ENCODE results near the gene SLC12A2. TPM values are rescaled to one million over a fixed set of nuclear protein-coding genes. Genes with fewer than 3 reads are reported as not detected.

The SLC12A2 gene
- total and polyA plus RNA-seq, 3 experiments from 2014 or later: 7.1 to 18.7 (median 16.7) TPM

- DNase-seq: no peak
- Mint-ChIP-seq H3K4me3 (no peak overlapping the region), H3K9me3 (no peaks in the 10 kb centered on the region), H3K4me1 (peaks cover 2 to 4% (median 3%) of the 10 kb centered on the region in 3 donors), H3K27ac (no peak overlapping the region), H3K27me3 (peaks cover 3 to 4% of the 10 kb centered on the region in 2 donors), H3K36me3 (no peaks in the 10 kb centered on the region)
- no peak overlapping the region for H3K4me3 ChIP-seq (ENCODE audit: low read length)
- ChIA-PET CTCF (no interaction called here), POLR2A (no interaction called here)
- no peaks in the 10 kb centered on the region for H3K4me1 ChIP-seq (ENCODE audit: insufficient read depth, low read length)
- no peaks in the 10 kb centered on the region for H3K9me3 ChIP-seq (ENCODE audit: low read length)
- H3K36me3 ChIP-seq (ENCODE audit: insufficient read depth, low read length): no peaks in the 10 kb centered on the region
- no peaks in the 10 kb centered on the region for H3K27me3 ChIP-seq (ENCODE audit: insufficient read depth, low read length, poor library complexity, severe bottlenecking)
- H3K27ac ChIP-seq (ENCODE audit: low read depth, low read length): no peak overlapping the region
These were observed 133.4 kb downstream of the SLC12A2 start for GRCh38 chr5:128216860-128217531.

- Histone ChIP-seq H3K27me3 (ENCODE audit: insufficient read depth, low read length, poor library complexity, severe bottlenecking) (no peaks in the 10 kb centered on the region), H3K9me3 (ENCODE audit: low read length) (no peaks in the 10 kb centered on the region), H3K4me1 (ENCODE audit: insufficient read depth, low read length) (no peaks in the 10 kb centered on the region), H3K36me3 (ENCODE audit: insufficient read depth, low read length) (no peaks in the 10 kb centered on the region), H3K27ac (ENCODE audit: low read depth, low read length) (no peak overlapping the region), H3K4me3 (ENCODE audit: low read length) (no peak overlapping the region)
- peaks cover 2 to 4% of the 10 kb centered on the region in 2 donors for H3K27me3 Mint-ChIP-seq
- H3K27ac Mint-ChIP-seq: no peak overlapping the region
- no peak overlapping the region for H3K4me3 Mint-ChIP-seq
- no peak for DNase-seq
- ChIA-PET CTCF (no interaction called here), POLR2A (interaction anchor here (0.6 kb wide), 1 partner anchor 519 kb away, joined by 4 read pairs; no protein-coding TSS in a partner anchor)
- no peaks in the 10 kb centered on the region for H3K36me3 Mint-ChIP-seq
- no peaks in the 10 kb centered on the region for H3K9me3 Mint-ChIP-seq
- no peaks in the 10 kb centered on the region for H3K4me1 Mint-ChIP-seq
These were observed 137.3 kb downstream of the SLC12A2 start for GRCh38 chr5:128220841-128221240.

GRCh38 chr5:128224336-128224735 lies 140.8 kb downstream of the SLC12A2 start:
- H3K27ac Mint-ChIP-seq: no peak overlapping the region
- no peaks in the 10 kb centered on the region for H3K9me3 ChIP-seq (ENCODE audit: low read length)
- no peak overlapping the region for H3K27ac ChIP-seq (ENCODE audit: low read depth, low read length)
- peaks cover 0 to 1% of the 10 kb centered on the region in 2 donors for H3K27me3 Mint-ChIP-seq
- H3K4me3 Mint-ChIP-seq: no peak overlapping the region
- no peaks in the 10 kb centered on the region for H3K36me3 ChIP-seq (ENCODE audit: insufficient read depth, low read length)
- H3K36me3 Mint-ChIP-seq: no peaks in the 10 kb centered on the region
- H3K4me1 Mint-ChIP-seq: no peaks in the 10 kb centered on the region
- H3K4me3 ChIP-seq (ENCODE audit: low read length): no peak overlapping the region
- no peaks in the 10 kb centered on the region for H3K4me1 ChIP-seq (ENCODE audit: insufficient read depth, low read length)
- POLR2A ChIA-PET: no interaction called here
- CTCF ChIA-PET: no interaction called here
- no peak for DNase-seq
- no peaks in the 10 kb centered on the region for H3K9me3 Mint-ChIP-seq
- H3K27me3 ChIP-seq (ENCODE audit: insufficient read depth, low read length, poor library complexity, severe bottlenecking): no peaks in the 10 kb centered on the region

GRCh38 chr5:128225245-128226030 lies 141.9 kb downstream of the SLC12A2 start:
- no peaks in the 10 kb centered on the region for H3K9me3 Mint-ChIP-seq
- Histone ChIP-seq H3K36me3 (ENCODE audit: insufficient read depth, low read length) (no peaks in the 10 kb centered on the region), H3K4me1 (ENCODE audit: insufficient read depth, low read length) (no peaks in the 10 kb centered on the region), H3K9me3 (ENCODE audit: low read length) (no peaks in the 10 kb centered on the region), H3K4me3 (ENCODE audit: low read length) (no peak overlapping the region), H3K27me3 (ENCODE audit: insufficient read depth, low read length, poor library complexity, severe bottlenecking) (no peaks in the 10 kb centered on the region), H3K27ac (ENCODE audit: low read depth, low read length) (no peak overlapping the region)
- CTCF ChIA-PET: no interaction called here
- peaks cover 0 to 1% of the 10 kb centered on the region in 2 donors for H3K27me3 Mint-ChIP-seq
- no peaks in the 10 kb centered on the region for H3K36me3 Mint-ChIP-seq
- H3K4me3 Mint-ChIP-seq: no peak overlapping the region
- no peaks in the 10 kb centered on the region for H3K4me1 Mint-ChIP-seq
- POLR2A ChIA-PET: no interaction called here
- DNase-seq: no peak
- no peak overlapping the region for H3K27ac Mint-ChIP-seq

- H3K27ac ChIP-seq (ENCODE audit: low read depth, low read length): no peak overlapping the region
- no peak overlapping the region for H3K4me3 ChIP-seq (ENCODE audit: low read length)
- no peaks in the 10 kb centered on the region for H3K36me3 ChIP-seq (ENCODE audit: insufficient read depth, low read length)
- POLR2A ChIA-PET: no interaction called here
- no peaks in the 10 kb centered on the region for H3K27me3 ChIP-seq (ENCODE audit: insufficient read depth, low read length, poor library complexity, severe bottlenecking)
- peaks cover 0 to 1% of the 10 kb centered on the region in 2 donors for H3K27me3 Mint-ChIP-seq
- no peak for DNase-seq
- no peaks in the 10 kb centered on the region for H3K4me1 ChIP-seq (ENCODE audit: insufficient read depth, low read length)
- no peaks in the 10 kb centered on the region for H3K9me3 Mint-ChIP-seq
- H3K36me3 Mint-ChIP-seq: no peaks in the 10 kb centered on the region
- no peak overlapping the region for H3K4me3 Mint-ChIP-seq
- no peak overlapping the region for H3K27ac Mint-ChIP-seq
- H3K9me3 ChIP-seq (ENCODE audit: low read length): no peaks in the 10 kb centered on the region
- no peaks in the 10 kb centered on the region for H3K4me1 Mint-ChIP-seq
- CTCF ChIA-PET: no interaction called here
These were observed 144.4 kb downstream of the SLC12A2 start for GRCh38 chr5:128228008-128228407.

- Mint-ChIP-seq H3K4me1 (no peaks in the 10 kb centered on the region), H3K9me3 (no peaks in the 10 kb centered on the region), H3K27ac (no peak overlapping the region), H3K27me3 (peaks cover 0 to 1% of the 10 kb centered on the region in 2 donors), H3K36me3 (no peaks in the 10 kb centered on the region), H3K4me3 (no peak overlapping the region)
- H3K27me3 ChIP-seq (ENCODE audit: insufficient read depth, low read length, poor library complexity, severe bottlenecking): no peaks in the 10 kb centered on the region
- H3K4me1 ChIP-seq (ENCODE audit: insufficient read depth, low read length): no peaks in the 10 kb centered on the region
- H3K36me3 ChIP-seq (ENCODE audit: insufficient read depth, low read length): no peaks in the 10 kb centered on the region
- ChIA-PET POLR2A (no interaction called here), CTCF (no interaction called here)
- no peak overlapping the region for H3K27ac ChIP-seq (ENCODE audit: low read depth, low read length)
- DNase-seq: no peak
- H3K9me3 ChIP-seq (ENCODE audit: low read length): no peaks in the 10 kb centered on the region
- H3K4me3 ChIP-seq (ENCODE audit: low read length): no peak overlapping the region
These were observed 145.0 kb downstream of the SLC12A2 start for GRCh38 chr5:128228521-128228920.

- no peaks in the 10 kb centered on the region for H3K36me3 Mint-ChIP-seq
- H3K4me3 Mint-ChIP-seq: no peak overlapping the region
- Histone ChIP-seq H3K4me3 (ENCODE audit: low read length) (no peak overlapping the region), H3K27ac (ENCODE audit: low read depth, low read length) (no peak overlapping the region), H3K9me3 (ENCODE audit: low read length) (no peaks in the 10 kb centered on the region), H3K36me3 (ENCODE audit: insufficient read depth, low read length) (no peaks in the 10 kb centered on the region), H3K27me3 (ENCODE audit: insufficient read depth, low read length, poor library complexity, severe bottlenecking) (no peaks in the 10 kb centered on the region), H3K4me1 (ENCODE audit: insufficient read depth, low read length) (no peaks in the 10 kb centered on the region)
- DNase-seq: no peak
- H3K4me1 Mint-ChIP-seq: no peaks in the 10 kb centered on the region
- POLR2A ChIA-PET: no interaction called here
- H3K9me3 Mint-ChIP-seq: no peaks in the 10 kb centered on the region
- no peak overlapping the region for H3K27ac Mint-ChIP-seq
- CTCF ChIA-PET: no interaction called here
- H3K27me3 Mint-ChIP-seq: peaks cover 7 to 25% of the 10 kb centered on the region in 2 donors
These were observed 151.5 kb downstream of the SLC12A2 start for GRCh38 chr5:128234928-128235641.

GRCh38 chr5:128236334-128236733 lies 152.8 kb downstream of the SLC12A2 start:
- ChIA-PET CTCF (no interaction called here), POLR2A (no interaction called here)
- Mint-ChIP-seq H3K27me3 (peaks cover 9 to 25% of the 10 kb centered on the region in 2 donors), H3K9me3 (no peaks in the 10 kb centered on the region), H3K36me3 (no peaks in the 10 kb centered on the region), H3K27ac (no peak overlapping the region), H3K4me1 (no peaks in the 10 kb centered on the region), H3K4me3 (no peak overlapping the region)
- Histone ChIP-seq H3K4me3 (ENCODE audit: low read length) (no peak overlapping the region), H3K27ac (ENCODE audit: low read depth, low read length) (no peak overlapping the region), H3K36me3 (ENCODE audit: insufficient read depth, low read length) (no peaks in the 10 kb centered on the region), H3K9me3 (ENCODE audit: low read length) (no peaks in the 10 kb centered on the region), H3K4me1 (ENCODE audit: insufficient read depth, low read length) (no peaks in the 10 kb centered on the region), H3K27me3 (ENCODE audit: insufficient read depth, low read length, poor library complexity, severe bottlenecking) (no peaks in the 10 kb centered on the region)
- DNase-seq: no peak

Measured in CD8-positive, alpha-beta memory T cell (primary cell).